Ectodermal cell (in vitro differentiated cells): ENCODE results near the gene FAT2.

Experiments
- H3K27ac ChIP-seq: 2 replicates; pipeline ENCODE4 v1.7.0; 2013; ENCODE audit warnings: mild to moderate bottlenecking, low read depth, low read length; ENCODE audit not compliant: insufficient read depth, poor library complexity, severe bottlenecking
- H3K27me3 ChIP-seq: 2 replicates; pipeline ENCODE4 v1.7.0; 2013; ENCODE audit warnings: mild to moderate bottlenecking, low read length; ENCODE audit not compliant: insufficient read depth, control insufficient read depth, poor library complexity, severe bottlenecking
- H3K36me3 ChIP-seq: one replicate; pipeline ENCODE4 v1.7.0; 2013; ENCODE audit warnings: low read length; ENCODE audit not compliant: control insufficient read depth, insufficient read depth
- H3K4me1 ChIP-seq: one replicate; pipeline ENCODE4 v1.7.0; 2013; ENCODE audit warnings: low read length; ENCODE audit not compliant: control insufficient read depth, insufficient read depth
- H3K4me3 ChIP-seq: 2 replicates; pipeline ENCODE4 v1.7.0; 2013; ENCODE audit warnings: low read depth, low read length, control low read depth; ENCODE audit not compliant: insufficient read depth
- H3K9me3 ChIP-seq: 2 replicates; pipeline ENCODE4 v1.7.0; 2013; ENCODE audit warnings: mild to moderate bottlenecking, low read length, moderate library complexity; ENCODE audit not compliant: control insufficient read depth
- WGBS, 2 experiments: methylation state at CpG; one replicate each; pipeline ENCODE4 v1.1.7; 2013; ENCODE audit warnings: missing lambda C conversion rate in 2 of 2; 5-methylcytosine and 5-hydroxymethylcytosine counted together

Gene FAT2

GRCh38 chr5:151557466-151557865 is 33.7 kb downstream of the FAT2 start:
- Histone ChIP-seq H3K27me3 (no peaks in the 10 kb centered on the region), H3K36me3 (no peaks in the 10 kb centered on the region), H3K9me3 (no peaks in the 10 kb centered on the region), H3K4me3 (no peak overlapping the region), H3K27ac (no peak overlapping the region), H3K4me1 (peaks cover 2% of the 10 kb centered on the region)
- 100% methylated on average over 1 of the region's 1 CpG for WGBS, 2 experiments

DNA sequence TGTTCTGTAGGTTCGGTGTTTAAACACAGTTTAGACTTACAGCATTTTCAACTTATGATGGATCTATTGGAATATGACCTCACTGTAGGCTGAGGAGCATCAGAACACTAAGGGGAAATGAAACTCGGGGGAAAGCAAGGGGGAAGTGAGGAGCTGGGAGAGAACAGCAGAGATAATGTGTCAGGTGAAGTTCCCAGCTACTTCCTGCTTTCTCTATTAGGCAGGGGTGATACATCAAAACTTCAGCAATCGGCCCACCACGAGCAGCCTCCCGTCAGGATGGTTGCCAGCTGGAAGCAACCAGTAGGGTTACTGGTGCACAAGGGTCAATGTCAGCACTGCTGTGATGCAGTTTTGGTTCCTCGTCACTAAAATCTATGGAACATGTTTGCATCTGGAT is 34.3 kb downstream of the FAT2 start:
- Histone ChIP-seq H3K27ac (no peak overlapping the region), H3K4me3 (no peak overlapping the region), H3K36me3 (no peaks in the 10 kb centered on the region), H3K9me3 (no peaks in the 10 kb centered on the region), H3K27me3 (no peaks in the 10 kb centered on the region), H3K4me1 (no peaks in the 10 kb centered on the region)
- whole genome bisulfite sequencing, 2 experiments: 87 to 92% methylated on average over 6 of the region's 6 CpGs

- H3K27ac ChIP-seq: no peak overlapping the region
- H3K4me1 ChIP-seq: no peaks in the 10 kb centered on the region
- H3K36me3 ChIP-seq: no peaks in the 10 kb centered on the region
- 91% methylated on average over 4 of the region's 4 CpGs for WGBS, 2 experiments
- H3K4me3 ChIP-seq: no peak overlapping the region
- no peaks in the 10 kb centered on the region for H3K27me3 ChIP-seq
- H3K9me3 ChIP-seq: no peaks in the 10 kb centered on the region
Observed at GRCh38 chr5:151555760-151556576, 35.2 kb downstream of the FAT2 start.

- no peak overlapping the region for H3K4me3 ChIP-seq
- H3K36me3 ChIP-seq: no peaks in the 10 kb centered on the region
- H3K9me3 ChIP-seq: no peaks in the 10 kb centered on the region
- H3K27ac ChIP-seq: no peak overlapping the region
- H3K4me1 ChIP-seq: no peaks in the 10 kb centered on the region
- no peaks in the 10 kb centered on the region for H3K27me3 ChIP-seq
- 90 to 95% methylated on average over 5 of the region's 5 CpGs for WGBS, 2 experiments
Observed at GRCh38 chr5:151553695-151554094, 37.4 kb downstream of the FAT2 start.

DNA sequence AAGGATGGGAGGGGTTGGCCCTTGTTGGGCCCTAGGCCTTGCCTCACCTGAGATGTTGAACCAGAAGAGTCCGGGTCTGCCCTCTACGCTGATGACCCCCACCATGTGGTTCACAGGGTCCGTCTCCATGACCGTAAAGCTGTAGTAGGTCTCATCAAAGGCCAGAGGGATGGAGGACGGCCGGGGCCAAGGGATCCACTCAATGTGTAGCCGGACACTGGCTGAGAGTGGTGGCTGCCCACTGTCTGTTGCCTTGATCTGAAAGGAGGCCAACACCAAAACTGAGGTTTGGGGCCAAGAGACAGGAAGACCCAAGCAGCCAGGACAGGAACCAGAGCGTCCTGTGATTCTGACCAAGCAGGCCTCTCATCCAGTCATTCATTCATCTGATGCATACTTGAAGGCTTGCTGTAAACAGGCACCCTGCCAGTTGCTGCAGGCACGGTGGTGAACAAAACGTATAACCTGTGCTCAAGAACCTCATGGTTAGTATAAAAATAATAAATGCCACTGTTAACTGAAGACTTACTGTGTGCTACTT is 37.9 kb downstream of the FAT2 start:
- no peaks in the 10 kb centered on the region for H3K9me3 ChIP-seq
- H3K4me3 ChIP-seq: no peak overlapping the region
- WGBS, 2 experiments: 94 to 95% methylated on average over 10 of the region's 10 CpGs
- no peaks in the 10 kb centered on the region for H3K4me1 ChIP-seq
- H3K27me3 ChIP-seq: no peaks in the 10 kb centered on the region
- H3K27ac ChIP-seq: no peak overlapping the region
- H3K36me3 ChIP-seq: no peaks in the 10 kb centered on the region

DNA sequence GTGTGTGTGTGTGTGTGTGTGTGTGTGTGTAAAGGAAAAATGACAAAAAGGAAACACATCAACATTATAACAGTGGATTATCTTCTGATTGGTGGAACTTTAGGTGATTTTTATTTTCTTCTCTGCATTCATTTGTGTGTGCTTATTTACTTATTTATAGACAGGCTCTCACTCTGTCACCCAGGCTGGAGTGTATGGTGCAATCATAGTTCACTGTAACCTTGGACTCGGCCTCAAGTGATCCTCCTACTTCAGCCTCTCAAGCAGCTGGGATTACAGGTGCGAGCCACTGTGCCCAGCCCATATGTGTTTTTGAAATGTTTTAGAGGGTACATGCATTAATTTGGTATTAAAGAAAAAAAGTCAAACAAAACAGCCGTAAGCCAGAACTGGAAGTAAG is 39.1 kb downstream of the FAT2 start:
- Histone ChIP-seq H3K9me3 (no peaks in the 10 kb centered on the region), H3K4me1 (no peaks in the 10 kb centered on the region), H3K4me3 (no peak overlapping the region), H3K36me3 (no peaks in the 10 kb centered on the region), H3K27me3 (no peaks in the 10 kb centered on the region), H3K27ac (no peak overlapping the region)
- WGBS, 2 experiments: 92 to 94% methylated on average over 3 of the region's 3 CpGs

DNA sequence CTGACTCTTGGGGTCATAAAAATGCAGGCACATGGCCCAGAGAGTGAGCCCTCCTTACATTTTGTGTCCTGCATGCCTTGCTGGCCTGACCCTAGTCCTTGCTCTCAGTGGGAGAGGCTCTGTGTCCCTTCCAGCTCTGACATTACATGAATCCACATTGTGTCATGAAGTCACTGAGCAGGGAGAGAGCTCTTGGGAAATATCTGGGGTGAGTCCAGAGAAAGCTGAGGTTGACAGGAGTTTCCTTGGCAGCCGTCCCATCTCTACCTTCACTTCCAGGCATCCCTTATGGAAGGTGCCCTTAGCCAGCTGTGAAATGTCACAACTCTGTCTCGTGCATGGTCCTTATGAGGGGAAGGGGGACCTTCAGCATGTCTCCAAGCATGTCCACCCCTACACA is 41.0 kb downstream of the FAT2 start:
- H3K4me3 ChIP-seq: no peak overlapping the region
- no peak overlapping the region for H3K27ac ChIP-seq
- no peaks in the 10 kb centered on the region for H3K4me1 ChIP-seq
- H3K36me3 ChIP-seq: no peaks in the 10 kb centered on the region
- no peaks in the 10 kb centered on the region for H3K9me3 ChIP-seq
- WGBS, 2 experiments: 83 to 95% methylated on average over 2 of the region's 2 CpGs
- H3K27me3 ChIP-seq: no peaks in the 10 kb centered on the region

- Histone ChIP-seq H3K9me3 (no peaks in the 10 kb centered on the region), H3K36me3 (no peaks in the 10 kb centered on the region), H3K27me3 (no peaks in the 10 kb centered on the region), H3K27ac (no peak overlapping the region), H3K4me1 (no peaks in the 10 kb centered on the region), H3K4me3 (no peak overlapping the region)
- WGBS, 2 experiments: 90 to 91% methylated on average over 2 of the region's 2 CpGs
Observed at GRCh38 chr5:151549713-151550112, 41.4 kb downstream of the FAT2 start.

- Histone ChIP-seq H3K36me3 (no peaks in the 10 kb centered on the region), H3K4me3 (no peak overlapping the region), H3K4me1 (no peaks in the 10 kb centered on the region), H3K27me3 (no peaks in the 10 kb centered on the region), H3K9me3 (no peaks in the 10 kb centered on the region), H3K27ac (no peak overlapping the region)
- 87 to 89% methylated on average over 3 to 4 of the region's 4 CpGs for WGBS, 2 experiments
Observed at GRCh38 chr5:151547364-151547763, 43.8 kb downstream of the FAT2 start.

GRCh38 chr5:151541571-151541970 is 49.6 kb downstream of the FAT2 start:
- H3K27me3 ChIP-seq: no peaks in the 10 kb centered on the region
- H3K27ac ChIP-seq: no peak overlapping the region
- no peaks in the 10 kb centered on the region for H3K36me3 ChIP-seq
- no peaks in the 10 kb centered on the region for H3K4me1 ChIP-seq
- no peak overlapping the region for H3K4me3 ChIP-seq
- no peaks in the 10 kb centered on the region for H3K9me3 ChIP-seq
- 93 to 96% methylated on average over 2 of the region's 2 CpGs for WGBS, 2 experiments
